ENCODE data around the gene OR8G5. TPM values are rescaled to one million over a fixed set of nuclear protein-coding genes. Genes with fewer than 3 reads are reported as not detected.
A peak's percentile ranks its signal among the peaks of the same experiment; 100 is the strongest.

Gene OR8G5
- total and polyA plus RNA-seq, 2 donors (not counting 1 experiment from before 2014, with no cell fraction given), result not detected

GRCh38 chr11:124285610-124286344 lies 29.6 kb downstream of the OR8G5 start:
- peaks cover 10% of the 10 kb centered on the region for H3K4me1 Mint-ChIP-seq
- Histone ChIP-seq H2AFZ (ENCODE audit: insufficient read depth, low read depth, low read length, poor library complexity, severe bottlenecking) (no peak overlapping the region), H4K20me1 (ENCODE audit: control insufficient read depth, insufficient read depth, low read length, poor library complexity, severe bottlenecking) (no peaks in the 10 kb centered on the region), H3K27me3 (replicated peaks in 1 of 4; ENCODE audit: control extremely low read depth in 1 of 4, control insufficient read depth in 3 of 4, insufficient read depth in 4 of 4, low read length in 3 of 4) (no peaks in the 10 kb centered on the region), H3K27ac (ENCODE audit: low read length in 2 of 2) (no peak overlapping the region), H3K4me2 (replicated peaks; ENCODE audit: low read depth, low read length, poor library complexity, severe bottlenecking) (no peak overlapping the region), H3K9me3 (ENCODE audit: control extremely low read depth in 1 of 3, control insufficient read depth in 2 of 3, insufficient read depth in 1 of 3, low read length in 2 of 3) (peaks cover 0 to 6% (median 1%) of the 10 kb centered on the region in 3 donors), H3K9ac (ENCODE audit: low read length) (no peak overlapping the region), H3K4me1 (ENCODE audit: control insufficient read depth in 2 of 2, insufficient read depth in 2 of 2, low read length in 2 of 2) (peaks cover 0 to 4% of the 10 kb centered on the region in 2 donors), H3K79me2 (ENCODE audit: control insufficient read depth, insufficient read depth, low read length) (no peaks in the 10 kb centered on the region), H3K36me3 (replicated peaks in 1 of 2; ENCODE audit: control extremely low read depth in 1 of 2, control insufficient read depth in 1 of 2, extremely low read depth in 1 of 2, insufficient read depth in 2 of 2, low read length in 1 of 2) (no peaks in the 10 kb centered on the region), H3K4me3 (ENCODE audit: control extremely low read depth in 1 of 5, extremely low read depth in 1 of 5, insufficient read depth in 1 of 5, low read depth in 2 of 5, low read length in 4 of 5) (no peak overlapping the region)
- H3K27ac Mint-ChIP-seq, result no peak overlapping the region
- DNase-seq, result peak; percentile 24
- peaks cover 17% of the 10 kb centered on the region for H3K9me3 Mint-ChIP-seq (ENCODE audit: insufficient read depth)
- no CpG with 5 or more reads among the region's 3 CpGs for WGBS (ENCODE audit: insufficient coverage)
- H3K27me3 Mint-ChIP-seq, result no peaks in the 10 kb centered on the region
- POLR2A ChIA-PET, result no interaction called here
- TF ChIP-seq CTCF (IDR thresholded peaks at IDR 0.05), result no peak
- intact Hi-C loops (cut with micrococcal nuclease), result no loop called here
- CTCF ChIA-PET, result no interaction called here
- ATAC-seq (ENCODE audit: low read depth), result no peak
- H3K4me3 Mint-ChIP-seq, result no peak overlapping the region

GRCh38 chr11:124294687-124295086 lies 38.5 kb downstream of the OR8G5 start:
- WGBS (ENCODE audit: insufficient coverage), result no CpG with 5 or more reads among the region's 1 CpG
- peaks cover 8% of the 10 kb centered on the region for H3K27me3 Mint-ChIP-seq
- intact Hi-C loops (cut with micrococcal nuclease), result no loop called here
- Histone ChIP-seq H3K27me3 (replicated peaks in 1 of 4; ENCODE audit: control extremely low read depth in 1 of 4, control insufficient read depth in 3 of 4, insufficient read depth in 4 of 4, low read length in 3 of 4) (no peaks in the 10 kb centered on the region), H3K4me1 (ENCODE audit: control insufficient read depth in 2 of 2, insufficient read depth in 2 of 2, low read length in 2 of 2) (no peaks in the 10 kb centered on the region), H3K9me3 (ENCODE audit: control extremely low read depth in 1 of 3, control insufficient read depth in 2 of 3, insufficient read depth in 1 of 3, low read length in 2 of 3) (no peaks in the 10 kb centered on the region), H4K20me1 (ENCODE audit: control insufficient read depth, insufficient read depth, low read length, poor library complexity, severe bottlenecking) (no peaks in the 10 kb centered on the region), H3K79me2 (ENCODE audit: control insufficient read depth, insufficient read depth, low read length) (no peaks in the 10 kb centered on the region), H3K27ac (ENCODE audit: low read length in 2 of 2) (no peak overlapping the region), H2AFZ (ENCODE audit: insufficient read depth, low read depth, low read length, poor library complexity, severe bottlenecking) (no peak overlapping the region), H3K4me2 (replicated peaks; ENCODE audit: low read depth, low read length, poor library complexity, severe bottlenecking) (no peak overlapping the region), H3K9ac (ENCODE audit: low read length) (no peak overlapping the region), H3K4me3 (ENCODE audit: control extremely low read depth in 1 of 5, extremely low read depth in 1 of 5, insufficient read depth in 1 of 5, low read depth in 2 of 5, low read length in 4 of 5) (no peak overlapping the region), H3K36me3 (replicated peaks in 1 of 2; ENCODE audit: control extremely low read depth in 1 of 2, control insufficient read depth in 1 of 2, extremely low read depth in 1 of 2, insufficient read depth in 2 of 2, low read length in 1 of 2) (no peaks in the 10 kb centered on the region)
- TF ChIP-seq CTCF (IDR thresholded peaks at IDR 0.05), result no peak
- no peak for TF ChIP-seq EZH2 (IDR thresholded peaks at IDR 0.05; ENCODE audit: borderline replicate concordance, insufficient read depth, low read depth, low read length, poor library complexity, severe bottlenecking)
- DNase-seq (no peak), ATAC-seq (ENCODE audit: low read depth) (no peak)
- H3K4me1 Mint-ChIP-seq, result no peaks in the 10 kb centered on the region
- POLR2A ChIA-PET, result no interaction called here
- no peak overlapping the region for H3K4me3 Mint-ChIP-seq
- H3K27ac Mint-ChIP-seq, result no peak overlapping the region
- CTCF ChIA-PET, result no interaction called here
- peaks cover 4% of the 10 kb centered on the region for H3K9me3 Mint-ChIP-seq (ENCODE audit: insufficient read depth)

Measured in B cell (primary cell).